SK-N-SH (cell line): Measurements from ENCODE around the gene LCN6.

ENCODE experiments used
- FOSL2 ChIP-seq: IDR thresholded peaks from 2 replicates; pipeline ENCODE4 v1.4.0; 2012; ENCODE audit warnings: low read depth, mild to moderate bottlenecking, moderate library complexity, borderline replicate concordance
- RAD21 ChIP-seq: IDR thresholded peaks from 2 replicates; pipeline ENCODE4 v1.6.1; 2012; ENCODE audit warnings: mild to moderate bottlenecking, low read length
- SMC3 ChIP-seq: IDR thresholded peaks from 2 replicates; pipeline ENCODE4 v1.6.1; 2012; ENCODE audit warnings: low read depth, low read length, improper control_type of control experiment

DNA sequence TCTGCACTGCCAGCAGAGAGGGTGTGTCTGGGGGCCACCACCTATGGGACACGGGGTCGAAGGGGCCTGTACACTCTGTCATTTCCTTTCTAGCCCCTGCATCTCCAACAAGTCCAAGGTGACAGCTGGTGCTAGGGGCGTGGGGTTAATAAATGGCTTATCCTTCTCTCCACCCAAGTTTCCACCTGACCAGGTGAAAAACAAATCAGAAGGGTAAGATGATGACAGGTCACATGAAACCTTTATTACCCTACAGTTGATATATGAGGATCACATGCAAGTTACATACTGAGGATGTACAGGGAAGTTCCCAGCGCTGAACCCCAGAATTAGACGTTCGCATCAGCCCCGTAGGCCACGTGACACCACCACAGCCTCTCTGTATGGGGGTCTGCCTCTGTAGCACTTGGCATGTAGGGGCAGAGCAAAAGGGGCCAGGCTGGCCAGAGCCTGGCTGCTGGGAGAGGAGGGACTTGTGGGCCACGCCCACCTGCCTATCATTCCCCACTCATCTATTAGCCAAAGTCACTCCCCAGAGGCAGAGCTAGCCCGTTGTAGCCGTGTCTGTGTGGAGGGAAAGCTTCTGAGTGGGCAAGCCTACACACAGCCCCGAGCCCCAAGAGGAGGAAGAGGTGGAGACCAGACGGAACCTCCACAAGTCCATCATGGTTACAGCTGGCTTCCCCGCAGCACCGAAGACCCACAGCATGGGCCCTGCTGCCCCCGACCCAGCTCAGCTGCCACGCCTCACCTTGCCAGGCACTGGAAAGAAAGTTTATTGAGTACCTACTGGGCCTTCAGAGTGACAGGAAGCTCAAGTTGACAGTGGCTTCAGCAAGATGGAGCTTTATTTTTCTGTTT, 45.0 kb upstream of the LCN6 start:
- TF ChIP-seq FOSL2: no peak
- no peak for TF ChIP-seq RAD21
- no peak for TF ChIP-seq SMC3
